Aortic smooth muscle cell (primary cell): ENCODE measurements around the gene FAM135A. TPM values are rescaled to one million over a fixed set of nuclear protein-coding genes. Genes with fewer than 3 reads are reported as not detected.

Experiments used
- total RNA-seq: library from RNA; depleted of rRNA; stranded (reverse); fragments of >200 nt; gene quantifications from 2 replicates; pipeline ENCODE4 v1.2.3, GENCODE V29; 2014

The FAM135A gene
- 6.1 and 8.8 TPM in 2 replicates for total RNA-seq

GRCh38 chr6:70413114-70413991 lies at the start of gene FAM135A:
Gene FAM135A, plus strand, starts transcription at chr6:70413508. Its CDS starts 14,835 bp downstream, at chr6:70428343.

GRCh38 chr6:70566751-70567382 lies 153.6 kb downstream of the FAM135A start, which contains the start of gene SDHAF4:
Gene SDHAF4, plus strand, starts transcription at chr6:70566930. Its CDS starts 11 bp downstream, at chr6:70566941.

Other genes starting within 250 kb of the FAM135A start
- not detected in 2 replicates for gene COL9A1, start 110.4 kb upstream of the FAM135A start, total RNA-seq
- 4.9 and 6.1 TPM in 2 replicates for gene SDHAF4, start 153.4 kb downstream of the FAM135A start, total RNA-seq